Panc1 (cell line): ENCODE results near the gene PCSK2. TPM values are rescaled to one million over a fixed set of nuclear protein-coding genes. Genes with fewer than 3 reads are reported as not detected.

Experiments used
- ATAC-seq: fragments of 200-7000 bp; cut with Tn5 transposase; 2 replicates; pipeline ENCODE4 v1.9.1; 2020; ENCODE audit warnings: mild to moderate bottlenecking, moderate library complexity
- BruUV-seq: library from RNA; stranded (reverse); fragments of 400-500 nt; replicated peaks from 2 replicates; lab custom pipeline; 2021; lab: Mats Ljungman, UMichigan
- CTCF ChIA-PET: fragments of 300-600 bp; sonication (Branson Sonifier 250); formaldehyde crosslinking; loops from one replicate; lab custom pipeline; 2022; ENCODE audit warnings: antibody characterized with exemption; lab: Charles Lee
- POLR2A ChIA-PET: fragments of 300-600 bp; sonication (Branson Sonifier 250); formaldehyde crosslinking; loops from one replicate; lab custom pipeline; 2022; ENCODE audit warnings: antibody characterized with exemption; lab: Charles Lee
- DNase-seq: peaks from one replicate; pipeline ENCODE4 v3.0.0-alpha.2; 2010; ENCODE audit warnings: low read depth, low spot score
- H3K27ac ChIP-seq: 2 replicates; pipeline ENCODE4 v1.5.1; 2011; ENCODE audit warnings: mild to moderate bottlenecking, low read length, inconsistent platforms
- H3K27me3 ChIP-seq: fragments of 200-500 bp; sonication (Bioruptor generic); 2 replicates; pipeline ENCODE4 v1.6.0; 2014; ENCODE audit warnings: low read length, inconsistent platforms; ENCODE audit not compliant: control insufficient read depth, insufficient read depth
- H3K36me3 ChIP-seq: fragments of 200-500 bp; sonication (Bioruptor generic); 2 replicates; pipeline ENCODE4 v1.5.1; 2014; ENCODE audit warnings: inconsistent platforms, mild to moderate bottlenecking, low read length, moderate library complexity; ENCODE audit not compliant: control insufficient read depth, insufficient read depth
- H3K4me1 ChIP-seq: 2 replicates; pipeline ENCODE4 v1.5.1; 2011; ENCODE audit warnings: inconsistent platforms, mild to moderate bottlenecking, low read length, moderate library complexity; ENCODE audit not compliant: control insufficient read depth, insufficient read depth
- H3K4me3 ChIP-seq, 2 experiments: 2 replicates each; pipeline ENCODE4 v1.5.1; 2011 to 2012; ENCODE audit warnings: low read depth in 2 of 2, low read length in 2 of 2, mild to moderate bottlenecking in 2 of 2, inconsistent platforms in 1 of 2, moderate library complexity in 1 of 2
- H3K9me3 ChIP-seq: fragments of 200-500 bp; sonication (Bioruptor generic); 2 replicates; pipeline ENCODE4 v1.5.1; 2014; ENCODE audit warnings: low read depth, mild to moderate bottlenecking, inconsistent platforms, low read length, moderate library complexity; ENCODE audit not compliant: control insufficient read depth, insufficient read depth
- CTCF ChIP-seq: fragments of 450-650 bp; IDR thresholded peaks from 2 replicates; pipeline ENCODE4 v1.5.1; 2017; ENCODE audit warnings: mild to moderate bottlenecking
- POLR2AphosphoS5 ChIP-seq: IDR thresholded peaks from 2 replicates; pipeline ENCODE4 v1.6.1; 2012; ENCODE audit warnings: mild to moderate bottlenecking, low read depth, low read length, moderate library complexity
- REST ChIP-seq, 2 experiments: IDR thresholded peaks; 2 replicates each; pipeline ENCODE4 v1.6.1; 2011 to 2012; ENCODE audit warnings: low read depth in 2 of 2, control low read depth in 1 of 2, low read length in 1 of 2, mild to moderate bottlenecking in 1 of 2, moderate library complexity in 1 of 2; ENCODE audit not compliant: insufficient read depth in 1 of 2
- SIN3A ChIP-seq: IDR thresholded peaks from 2 replicates; pipeline ENCODE4 v1.6.1; 2012; ENCODE audit warnings: low read depth, mild to moderate bottlenecking, low read length, moderate library complexity, borderline replicate concordance; ENCODE audit not compliant: insufficient read depth
- TCF7L2 ChIP-seq: IDR thresholded peaks from 2 replicates; pipeline ENCODE4 v1.6.1; 2011; ENCODE audit warnings: mild to moderate bottlenecking, low read depth, low read length, inconsistent platforms
- in situ Hi-C: cut with HindIII; loops from 2 replicates; pipeline ENCODE4 v1.10.0; 2016; ENCODE audit warnings: low sequenced_read_pairs, low pct_unique_long_range_greater_than_20kb
- intact Hi-C: fragments of 100-400 bp; cut with micrococcal nuclease; formaldehyde crosslinking; loops from one replicate; pipeline ENCODE4 v1.10.0; 2022; ENCODE audit not compliant: unreplicated experiment
- total RNA-seq: library from RNA; stranded (reverse); gene quantifications from one replicate; pipeline ENCODE4 v1.2.1, GENCODE V29; 2021; ENCODE audit not compliant: unreplicated experiment

The PCSK2 gene
- total RNA-seq, 1 experiment from 2014 or later: not detected

GRCh38 chr20:17481661-17482060 lies 254.8 kb downstream of the PCSK2 start:
- DNase-seq (no peak), ATAC-seq (no peak)
- in situ Hi-C loops: no loop called here
- no peaks in the 10 kb centered on the region for H3K4me1 ChIP-seq
- ChIA-PET POLR2A (no interaction called here), CTCF (no interaction called here)
- no peak overlapping the region for H3K27ac ChIP-seq
- BruUV-seq: no TSS peak
- TF ChIP-seq TCF7L2 (no peak), CTCF (no peak), POLR2AphosphoS5 (no peak), SIN3A (no peak), REST (IDR thresholded peaks at IDR 0.05; ENCODE audit: insufficient read depth in 1 of 2, low read depth in 2 of 2, low read length in 1 of 2) (no peak)
- intact Hi-C loops: no loop called here
- H3K27me3 ChIP-seq: peaks cover 11% of the 10 kb centered on the region
- H3K36me3 ChIP-seq: no peaks in the 10 kb centered on the region
- H3K9me3 ChIP-seq: no peaks in the 10 kb centered on the region
- H3K4me3 ChIP-seq: no peak overlapping the region

GRCh38 chr20:17482536-17482935 lies 255.7 kb downstream of the PCSK2 start:
- no peak for ATAC-seq
- Histone ChIP-seq H3K27me3 (peaks cover 14% of the 10 kb centered on the region), H3K4me1 (no peaks in the 10 kb centered on the region), H3K9me3 (no peaks in the 10 kb centered on the region), H3K27ac (no peak overlapping the region), H3K4me3 (no peak overlapping the region), H3K36me3 (no peaks in the 10 kb centered on the region)
- no TSS peak for BruUV-seq
- TF ChIP-seq SIN3A (no peak), CTCF (no peak), REST (IDR thresholded peaks at IDR 0.05; ENCODE audit: insufficient read depth in 1 of 2, low read depth in 2 of 2, low read length in 1 of 2) (no peak), POLR2AphosphoS5 (no peak), TCF7L2 (no peak)
- DNase-seq: no peak
- in situ Hi-C loops (no loop called here), intact Hi-C loops (no loop called here)
- ChIA-PET CTCF (no interaction called here), POLR2A (no interaction called here)
